Daoy (cell line): Measurements from ENCODE around the gene FNDC5. TPM values are rescaled to one million over a fixed set of nuclear protein-coding genes. Genes with fewer than 3 reads are reported as not detected.

ENCODE experiments used
- DNase-seq: peaks from one replicate; pipeline ENCODE4 v3.0.0-alpha.2; 2015; ENCODE audit warnings: low read depth
- total RNA-seq: library from RNA; depleted of rRNA; stranded (reverse); fragments of >200 nt; shearing (Covaris generic); gene quantifications from 2 replicates; pipeline ENCODE4 v1.2.3, GENCODE V29; 2014; rRNA removed

FNDC5 gene
- total RNA-seq, 1 experiment from 2014 or later = 2.7 TPM

GRCh38 chr1:32813941-32814739, 56.6 kb downstream of the FNDC5 start:
- peak; percentile 72 for DNase-seq

Other genes with a start within 250 kb of the FNDC5 start
- gene ZBTB8OS, start 220.4 kb downstream of the FNDC5 start, total RNA-seq = 94.3 and 101 TPM in 2 replicates
- 100 and 152 TPM in 2 replicates for gene RBBP4, start 219.7 kb downstream of the FNDC5 start, total RNA-seq
- gene SYNC, start 168.1 kb downstream of the FNDC5 start, total RNA-seq = 52.8 and 63.1 TPM in 2 replicates
- 107 and 146 TPM in 2 replicates for gene YARS1, start 53.6 kb downstream of the FNDC5 start, total RNA-seq
- gene S100PBP, start 53.3 kb downstream of the FNDC5 start, total RNA-seq = 34.9 and 59.5 TPM in 2 replicates
- not detected in 2 replicates for gene HPCA, start 15.6 kb upstream of the FNDC5 start, total RNA-seq
- 27.7 and 48.1 TPM in 2 replicates for gene TMEM54, start 30.5 kb upstream of the FNDC5 start, total RNA-seq
- gene RNF19B, start 93.9 kb upstream of the FNDC5 start, total RNA-seq = 18.8 and 20.4 TPM in 2 replicates
- gene AK2, start 166.0 kb upstream of the FNDC5 start, total RNA-seq = 339 and 582 TPM in 2 replicates
- gene AZIN2, start 210.2 kb upstream of the FNDC5 start, total RNA-seq = 2.4 and 8.9 TPM in 2 replicates